ENCODE data around the gene HOXD12.

The HOXD12 gene

GRCh38 chr2:176100547-176101140 lies 1.0 kb downstream of the HOXD12 start:
- Histone ChIP-seq H3K4me3 (ENCODE audit: low read length) (no peak overlapping the region), H3K36me3 (ENCODE audit: control insufficient read depth, insufficient read depth, low read length) (no peaks in the 10 kb centered on the region), H3K27me3 (ENCODE audit: control insufficient read depth, insufficient read depth, low read length) (peaks cover 52% of the 10 kb centered on the region), H3K4me1 (ENCODE audit: control insufficient read depth, insufficient read depth, low read length) (peaks cover 2% of the 10 kb centered on the region), H3K9ac (ENCODE audit: low read length) (no peak overlapping the region), H3K27ac (ENCODE audit: low read depth, low read length) (no peak overlapping the region)

- Histone ChIP-seq H3K27me3 (ENCODE audit: control insufficient read depth, insufficient read depth, low read length) (peaks cover 58% of the 10 kb centered on the region), H3K36me3 (ENCODE audit: control insufficient read depth, insufficient read depth, low read length) (no peaks in the 10 kb centered on the region), H3K4me1 (ENCODE audit: control insufficient read depth, insufficient read depth, low read length) (peaks cover 2% of the 10 kb centered on the region), H3K9ac (ENCODE audit: low read length) (no peak overlapping the region), H3K4me3 (ENCODE audit: low read length) (no peak overlapping the region), H3K27ac (ENCODE audit: low read depth, low read length) (no peak overlapping the region)
Observed at GRCh38 chr2:176101216-176101830, 1.7 kb downstream of the HOXD12 start.

GRCh38 chr2:176101842-176102241 lies 2.2 kb downstream of the HOXD12 start:
- H3K36me3 ChIP-seq (ENCODE audit: control insufficient read depth, insufficient read depth, low read length): no peaks in the 10 kb centered on the region
- H3K27me3 ChIP-seq (ENCODE audit: control insufficient read depth, insufficient read depth, low read length): peaks cover 61% of the 10 kb centered on the region
- no peak overlapping the region for H3K27ac ChIP-seq (ENCODE audit: low read depth, low read length)
- H3K9ac ChIP-seq (ENCODE audit: low read length): no peak overlapping the region
- H3K4me1 ChIP-seq (ENCODE audit: control insufficient read depth, insufficient read depth, low read length): peaks cover 2% of the 10 kb centered on the region
- H3K4me3 ChIP-seq (ENCODE audit: low read length): no peak overlapping the region

- no peak overlapping the region for H3K9ac ChIP-seq (ENCODE audit: low read length)
- peaks cover 61% of the 10 kb centered on the region for H3K27me3 ChIP-seq (ENCODE audit: control insufficient read depth, insufficient read depth, low read length)
- no peak overlapping the region for H3K27ac ChIP-seq (ENCODE audit: low read depth, low read length)
- H3K36me3 ChIP-seq (ENCODE audit: control insufficient read depth, insufficient read depth, low read length): no peaks in the 10 kb centered on the region
- no peak overlapping the region for H3K4me3 ChIP-seq (ENCODE audit: low read length)
- H3K4me1 ChIP-seq (ENCODE audit: control insufficient read depth, insufficient read depth, low read length): peaks cover 2% of the 10 kb centered on the region
Observed at GRCh38 chr2:176102309-176102866, 2.8 kb downstream of the HOXD12 start.

GRCh38 chr2:176103194-176103593 lies 3.6 kb downstream of the HOXD12 start:
- H3K27ac ChIP-seq (ENCODE audit: low read depth, low read length): no peak overlapping the region
- H3K36me3 ChIP-seq (ENCODE audit: control insufficient read depth, insufficient read depth, low read length): no peaks in the 10 kb centered on the region
- H3K9ac ChIP-seq (ENCODE audit: low read length): no peak overlapping the region
- H3K4me1 ChIP-seq (ENCODE audit: control insufficient read depth, insufficient read depth, low read length): no peaks in the 10 kb centered on the region
- no peak overlapping the region for H3K4me3 ChIP-seq (ENCODE audit: low read length)
- H3K27me3 ChIP-seq (ENCODE audit: control insufficient read depth, insufficient read depth, low read length): peaks cover 55% of the 10 kb centered on the region

GRCh38 chr2:176103742-176104315 lies 4.2 kb downstream of the HOXD12 start:
- H3K9ac ChIP-seq (ENCODE audit: low read length): no peak overlapping the region
- peak overlapping the region; percentile 29 for H3K4me3 ChIP-seq (ENCODE audit: low read length)
- H3K27me3 ChIP-seq (ENCODE audit: control insufficient read depth, insufficient read depth, low read length): peaks cover 50% of the 10 kb centered on the region
- peak overlapping the region; percentile 48 for H3K27ac ChIP-seq (ENCODE audit: low read depth, low read length)
- no peaks in the 10 kb centered on the region for H3K4me1 ChIP-seq (ENCODE audit: control insufficient read depth, insufficient read depth, low read length)
- H3K36me3 ChIP-seq (ENCODE audit: control insufficient read depth, insufficient read depth, low read length): no peaks in the 10 kb centered on the region

- Histone ChIP-seq H3K4me3 (ENCODE audit: low read length) (peak overlapping the region; percentile 29), H3K9ac (ENCODE audit: low read length) (no peak overlapping the region), H3K36me3 (ENCODE audit: control insufficient read depth, insufficient read depth, low read length) (no peaks in the 10 kb centered on the region), H3K4me1 (ENCODE audit: control insufficient read depth, insufficient read depth, low read length) (no peaks in the 10 kb centered on the region), H3K27me3 (ENCODE audit: control insufficient read depth, insufficient read depth, low read length) (peaks cover 50% of the 10 kb centered on the region), H3K27ac (ENCODE audit: low read depth, low read length) (peak overlapping the region; percentile 48)
Observed at GRCh38 chr2:176104316-176105077, 4.9 kb downstream of the HOXD12 start.

- Histone ChIP-seq H3K4me1 (ENCODE audit: control insufficient read depth, insufficient read depth, low read length) (no peaks in the 10 kb centered on the region), H3K9ac (ENCODE audit: low read length) (no peak overlapping the region), H3K36me3 (ENCODE audit: control insufficient read depth, insufficient read depth, low read length) (no peaks in the 10 kb centered on the region), H3K27ac (ENCODE audit: low read depth, low read length) (peak overlapping the region; percentile 48), H3K4me3 (ENCODE audit: low read length) (peak overlapping the region; percentile 31), H3K27me3 (ENCODE audit: control insufficient read depth, insufficient read depth, low read length) (peaks cover 49% of the 10 kb centered on the region)
Observed at GRCh38 chr2:176105078-176105729, 5.6 kb downstream of the HOXD12 start.

GRCh38 chr2:176105730-176106580 lies 6.4 kb downstream of the HOXD12 start:
- Histone ChIP-seq H3K27me3 (ENCODE audit: control insufficient read depth, insufficient read depth, low read length) (peaks cover 43% of the 10 kb centered on the region), H3K4me3 (ENCODE audit: low read length) (peak overlapping the region; percentile 63), H3K9ac (ENCODE audit: low read length) (no peak overlapping the region), H3K36me3 (ENCODE audit: control insufficient read depth, insufficient read depth, low read length) (no peaks in the 10 kb centered on the region), H3K4me1 (ENCODE audit: control insufficient read depth, insufficient read depth, low read length) (no peaks in the 10 kb centered on the region), H3K27ac (ENCODE audit: low read depth, low read length) (peak overlapping the region; percentile 48)

GRCh38 chr2:176106581-176107539 lies 7.3 kb downstream of the HOXD12 start, which contains the start of gene HOXD11:
Gene HOXD11, plus strand, starts transcription at chr2:176107280. Its CDS starts 76 bp downstream, at chr2:176107356.
- H3K36me3 ChIP-seq (ENCODE audit: control insufficient read depth, insufficient read depth, low read length): no peaks in the 10 kb centered on the region
- no peak within 1 kb of the TSS for H3K9ac ChIP-seq (ENCODE audit: low read length)
- H3K4me1 ChIP-seq (ENCODE audit: control insufficient read depth, insufficient read depth, low read length): no peaks in the 10 kb centered on the region
- H3K27ac ChIP-seq (ENCODE audit: low read depth, low read length): peak within 1 kb of the TSS; percentile 48
- H3K4me3 ChIP-seq (ENCODE audit: low read length): peak within 1 kb of the TSS; percentile 63
- peaks cover 39% of the 10 kb centered on the region for H3K27me3 ChIP-seq (ENCODE audit: control insufficient read depth, insufficient read depth, low read length)

All from rectal smooth muscle tissue (tissue), 1 donor.